GOT3 (cell line): ENCODE results near the gene BLM.
"Not testable (repeated sequence)": the region's sequence is repeated elsewhere in the genome, so short reads cannot be mapped to it uniquely, and the experiment has no call there.

Experiments
- DNase-seq: peaks from one replicate; lab custom pipeline; 2025; ENCODE audit warnings: mixed read lengths; lab: John Stamatoyannopoulos, UW

BLM gene

DNA sequence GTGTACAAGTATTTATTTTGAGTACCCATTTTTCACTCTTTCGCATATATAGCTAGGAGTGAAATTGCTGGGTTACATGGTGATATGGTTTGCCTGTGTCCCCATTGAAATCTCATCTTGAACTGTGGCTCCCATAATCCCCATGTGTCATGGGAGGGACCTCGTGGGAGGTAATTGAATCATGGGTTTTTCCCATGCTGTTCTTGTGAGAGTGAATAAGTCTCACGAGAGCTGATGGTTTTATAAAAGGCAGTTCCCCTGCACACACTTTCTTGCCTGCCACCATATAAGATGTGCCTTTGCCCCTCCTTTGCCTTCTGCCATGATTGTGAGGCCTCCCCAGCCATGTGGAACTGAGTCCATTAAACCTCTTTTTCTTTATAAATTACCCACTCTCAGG lies 23.4 kb downstream of the BLM start:
- not testable (repeated sequence) for DNase-seq

DNA sequence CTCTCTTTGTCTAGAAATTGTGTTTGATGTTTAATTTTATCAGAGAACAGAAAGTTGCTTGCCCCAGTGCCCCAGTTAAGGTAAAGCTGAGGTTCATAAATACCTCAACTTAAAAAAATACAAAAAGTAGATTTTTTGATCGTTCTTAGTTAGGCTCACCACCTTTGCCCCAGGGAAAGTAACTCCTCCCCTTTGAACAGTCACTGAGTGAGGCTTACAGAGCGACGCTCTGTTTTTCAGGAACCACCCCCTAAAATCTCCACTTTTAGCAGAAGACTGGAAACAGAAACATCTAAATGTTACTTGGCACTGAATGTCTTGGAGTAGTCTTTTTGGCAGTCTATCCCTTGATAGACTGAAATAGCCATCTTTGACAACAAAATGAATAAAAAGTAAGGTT lies 24.9 kb downstream of the BLM start:
- no peak for DNase-seq

DNA sequence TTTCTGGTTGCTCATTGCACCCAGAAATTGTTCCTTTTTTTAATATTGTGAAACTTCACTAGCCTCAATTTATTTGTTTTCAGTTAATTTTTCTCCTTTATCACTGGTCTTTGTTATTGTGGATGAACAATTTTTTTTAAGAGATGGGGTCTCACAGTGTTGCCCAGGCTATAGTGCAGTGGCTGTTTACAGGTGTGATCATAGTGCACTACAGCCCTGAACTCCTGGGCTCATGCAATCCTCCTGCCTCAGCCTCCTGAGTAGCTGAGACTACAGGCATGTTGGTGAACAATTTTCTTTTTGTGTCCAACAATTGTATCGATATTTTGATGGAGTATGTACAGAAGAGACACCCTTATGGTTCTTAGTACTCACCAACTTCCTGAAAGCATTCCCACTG lies 26.3 kb downstream of the BLM start:
- no peak for DNase-seq

DNA sequence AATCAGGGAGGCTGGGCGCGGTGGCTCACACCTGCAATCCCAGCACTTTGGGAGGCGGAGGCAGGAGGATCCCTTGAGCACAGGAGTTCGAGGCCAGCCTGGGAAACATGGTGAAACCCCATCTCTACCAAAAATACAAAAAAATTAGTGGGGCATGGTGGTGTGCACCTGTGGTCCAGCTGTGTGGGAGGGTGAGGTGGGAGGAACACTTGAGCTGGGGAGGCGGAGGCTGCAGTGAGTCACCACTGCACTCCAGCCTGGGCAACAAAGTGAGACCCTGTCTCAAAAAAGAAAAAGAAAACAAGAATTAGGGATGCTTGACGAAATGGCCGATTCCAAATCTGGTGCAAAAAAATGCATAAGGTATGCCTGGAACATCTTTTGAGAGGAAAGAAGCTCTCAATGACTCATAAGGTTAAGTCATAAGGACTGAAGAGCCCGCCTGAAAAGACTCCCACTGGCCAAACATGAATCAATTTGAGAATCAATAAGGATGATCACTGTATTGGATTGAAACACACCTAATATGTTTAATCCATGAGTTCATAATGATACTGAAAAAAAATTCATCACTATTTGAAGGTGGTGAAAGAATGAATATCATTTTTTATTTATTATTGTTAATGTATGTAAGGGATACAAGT lies 27.7 kb downstream of the BLM start:
- no peak for DNase-seq

GRCh38 chr15:90749754-90750153 lies 32.6 kb downstream of the BLM start:
- DNase-seq = no peak

- DNase-seq = no peak
Measured at GRCh38 chr15:90750186-90750585, 33.0 kb downstream of the BLM start.

DNA sequence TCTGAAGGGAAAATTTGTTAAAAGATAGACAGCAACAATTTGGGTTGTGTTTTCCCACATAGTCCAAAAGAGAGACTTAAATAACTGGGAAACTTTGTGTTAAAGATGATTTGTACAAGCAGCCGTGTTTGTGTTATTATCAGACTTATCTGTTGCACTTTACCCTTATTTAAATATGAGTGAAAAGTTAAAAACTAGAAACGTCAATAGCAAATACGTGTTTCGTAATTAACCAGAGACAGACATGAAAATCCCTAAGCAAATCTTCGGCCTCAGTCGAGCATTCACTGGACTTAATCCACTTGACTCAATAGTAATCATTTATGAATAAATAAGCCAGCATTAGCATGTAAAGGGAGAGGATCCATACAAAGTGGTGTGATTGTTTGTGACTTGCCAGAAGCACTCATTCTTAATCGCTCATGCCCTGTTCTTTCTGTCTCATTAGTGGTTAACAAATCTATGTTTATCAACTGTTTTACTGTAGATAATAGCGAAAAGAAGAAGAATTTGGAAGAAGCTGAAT lies 34.2 kb downstream of the BLM start:
- no peak for DNase-seq

DNA sequence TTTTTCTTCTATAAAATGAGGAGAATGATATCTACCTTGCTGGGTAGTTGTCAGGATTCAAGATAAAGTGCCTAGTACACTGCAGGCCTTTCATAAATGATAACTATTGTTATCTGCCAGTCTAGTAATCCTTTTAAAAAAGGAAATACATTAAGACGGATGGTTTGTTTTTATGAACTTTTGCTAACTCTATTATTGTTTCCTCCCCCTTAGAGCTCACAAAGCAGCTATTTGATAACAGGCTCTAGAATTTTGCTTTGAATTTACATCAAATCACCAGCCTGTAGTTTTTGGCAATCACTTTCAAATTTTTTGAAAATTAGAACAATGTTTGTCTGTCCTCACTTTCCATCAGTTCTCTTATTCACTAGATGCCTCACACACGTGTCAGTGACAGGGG lies 39.8 kb downstream of the BLM start:
- no peak for DNase-seq

GRCh38 chr15:90757461-90757860 lies 40.3 kb downstream of the BLM start:
- no peak for DNase-seq

DNA sequence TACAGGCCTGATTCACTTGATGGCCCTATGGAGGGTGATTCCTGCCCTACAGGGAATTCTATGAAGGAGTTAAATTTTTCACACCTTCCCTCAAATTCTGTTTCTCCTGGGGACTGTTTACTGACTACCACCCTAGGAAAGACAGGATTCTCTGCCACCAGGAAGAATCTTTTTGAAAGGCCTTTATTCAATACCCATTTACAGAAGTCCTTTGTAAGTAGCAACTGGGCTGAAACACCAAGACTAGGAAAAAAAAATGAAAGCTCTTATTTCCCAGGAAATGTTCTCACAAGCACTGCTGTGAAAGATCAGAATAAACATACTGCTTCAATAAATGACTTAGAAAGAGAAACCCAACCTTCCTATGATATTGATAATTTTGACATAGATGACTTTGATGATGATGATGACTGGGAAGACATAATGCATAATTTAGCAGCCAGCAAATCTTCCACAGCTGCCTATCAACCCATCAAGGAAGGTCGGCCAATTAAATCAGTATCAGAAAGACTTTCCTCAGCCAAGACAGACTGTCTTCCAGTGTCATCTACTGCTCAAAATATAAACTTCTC lies 43.6 kb downstream of the BLM start:
- DNase-seq = no peak

- DNase-seq = no peak
Measured at GRCh38 chr15:90761629-90762028, 44.5 kb downstream of the BLM start.

- DNase-seq = no peak
Measured at GRCh38 chr15:90762109-90762508, 45.0 kb downstream of the BLM start.

- no peak for DNase-seq
Measured at GRCh38 chr15:90763366-90764099, 46.4 kb downstream of the BLM start.

- DNase-seq = no peak
Measured at GRCh38 chr15:90765531-90765930, 48.4 kb downstream of the BLM start.

DNA sequence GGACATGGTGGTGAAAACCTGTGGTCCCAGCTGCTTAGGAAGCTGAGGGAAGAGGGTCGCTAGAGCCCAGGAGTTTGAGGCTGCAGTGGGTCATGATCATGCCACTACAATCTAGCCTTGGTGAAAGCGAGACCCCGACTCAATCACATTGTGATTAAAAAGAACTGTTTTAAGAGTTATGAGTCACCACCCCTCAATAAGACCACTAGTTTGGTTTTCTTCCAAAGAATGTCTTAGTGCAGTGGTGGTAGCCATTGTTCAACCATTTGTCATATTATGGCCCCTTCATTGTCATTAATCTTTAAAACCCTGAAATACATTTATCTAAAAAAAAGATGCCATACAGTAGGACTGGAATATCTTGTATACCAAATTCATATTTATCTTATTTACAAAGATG lies 48.8 kb downstream of the BLM start:
- no peak for DNase-seq

DNA sequence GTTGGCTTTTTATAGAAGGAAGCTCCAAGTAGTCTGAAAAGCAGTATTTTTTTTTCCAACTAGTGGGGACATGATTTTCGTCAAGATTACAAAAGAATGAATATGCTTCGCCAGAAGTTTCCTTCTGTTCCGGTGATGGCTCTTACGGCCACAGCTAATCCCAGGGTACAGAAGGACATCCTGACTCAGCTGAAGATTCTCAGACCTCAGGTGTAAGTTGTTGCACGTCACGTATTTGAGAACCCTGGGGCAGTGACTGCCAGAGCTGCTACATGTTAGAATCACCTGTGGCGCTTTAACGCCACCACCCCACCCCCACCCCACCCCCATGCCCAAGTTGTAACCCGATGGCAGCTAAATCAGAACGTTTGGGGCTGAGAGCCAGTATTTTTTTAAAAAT lies 52.2 kb downstream of the BLM start:
- no peak for DNase-seq

GRCh38 chr15:90773485-90773884 lies 56.3 kb downstream of the BLM start:
- DNase-seq = no peak

GRCh38 chr15:90774731-90775514 lies 57.8 kb downstream of the BLM start:
- no peak for DNase-seq

DNA sequence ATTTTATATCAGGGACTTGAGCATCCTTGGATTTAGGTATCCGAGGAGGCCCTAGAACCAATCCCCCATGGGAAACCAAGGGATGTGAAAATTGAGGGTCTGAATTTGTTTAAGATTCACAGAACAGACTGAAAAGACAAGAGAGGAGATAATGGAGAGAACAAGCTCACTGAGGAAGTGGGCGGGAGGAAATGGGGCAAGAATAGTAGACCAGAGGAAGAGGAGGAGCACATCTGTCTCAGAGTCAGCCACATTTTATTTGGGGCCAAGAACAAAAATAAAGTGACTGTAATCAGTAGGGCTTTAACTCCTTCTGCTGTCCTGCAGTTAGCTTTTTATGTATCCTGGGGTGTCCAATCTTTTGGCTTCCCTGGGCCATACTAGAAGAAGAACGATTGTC lies 63.8 kb downstream of the BLM start:
- no peak for DNase-seq

DNA sequence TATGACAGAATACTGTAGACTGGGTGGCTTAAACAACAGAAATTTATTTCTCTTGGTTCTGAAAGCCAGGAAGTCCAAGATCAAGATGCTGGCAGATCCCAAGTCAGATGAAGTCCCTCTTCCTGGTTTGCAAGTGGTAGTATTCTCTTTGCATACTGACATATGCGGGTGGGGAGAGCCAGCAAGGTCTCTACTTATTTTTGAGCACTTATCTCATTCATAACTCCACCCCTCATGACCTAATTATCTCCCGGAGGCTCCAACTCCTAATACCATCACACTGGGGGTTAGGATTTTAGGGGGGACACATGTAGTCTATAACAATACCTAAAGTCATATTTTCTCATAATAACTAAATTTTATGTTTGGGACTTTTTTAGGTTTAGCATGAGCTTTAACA lies 65.3 kb downstream of the BLM start:
- no peak for DNase-seq

DNA sequence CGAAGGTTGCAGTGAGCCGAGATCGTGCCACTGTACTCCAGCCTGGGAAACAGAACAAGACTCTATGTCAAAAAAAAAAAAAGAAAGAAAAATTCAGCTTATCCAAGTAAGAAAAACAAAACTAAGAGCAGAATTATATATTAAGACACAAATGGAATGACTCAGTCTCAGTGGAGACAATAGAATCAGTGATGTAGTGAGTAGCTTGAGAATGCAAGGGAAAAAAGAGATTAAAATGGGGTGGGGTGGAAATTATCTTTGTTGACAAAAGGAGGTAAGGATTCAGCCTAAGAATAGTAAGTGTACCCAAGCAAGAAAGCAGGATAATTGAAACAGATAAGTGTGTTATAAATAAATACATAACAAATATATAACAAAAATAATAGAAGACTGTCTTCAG lies 70.7 kb downstream of the BLM start:
- no peak for DNase-seq

- no peak for DNase-seq
Measured at GRCh38 chr15:90789462-90789861, 72.3 kb downstream of the BLM start.

- DNase-seq = no peak
Measured at GRCh38 chr15:90790057-90790456, 72.9 kb downstream of the BLM start.
